AG04449 (cell line): ENCODE data around the gene CCDC197.

Experiments used
- CTCF ChIA-PET: fragments of 350-600 bp; formaldehyde crosslinking; extraction: SDS; loops from one replicate; lab custom pipeline; 2021; ENCODE audit warnings: antibody characterized with exemption; lab: Yijun Ruan, JAX
- POLR2A ChIA-PET: fragments of 400-600, 350-600 bp; formaldehyde crosslinking; extraction: SDS; loops from one replicate; lab custom pipeline; 2020; ENCODE audit warnings: antibody characterized with exemption, inconsistent platforms; lab: Yijun Ruan, JAX
- DNase-seq: peaks from one replicate; pipeline ENCODE4 v3.0.0-alpha.2; 2010; ENCODE audit warnings: low read depth, low spot score
- H3K4me3 ChIP-seq: 2 replicates; pipeline ENCODE4 v1.5.1; 2011; ENCODE audit warnings: low read depth, mild to moderate bottlenecking, control low read depth, low read length
- TF ChIP-seq, protein P1 (sequence below): IDR thresholded peaks from one replicate; pipeline ENCODE4 v1.5.1; 2011; ENCODE audit warnings: mild to moderate bottlenecking, moderate library complexity, low read length, control low read depth, inconsistent platforms; ENCODE audit not compliant: insufficient read depth; ENCODE audit errors: missing control alignments

Gene CCDC197

DNA sequence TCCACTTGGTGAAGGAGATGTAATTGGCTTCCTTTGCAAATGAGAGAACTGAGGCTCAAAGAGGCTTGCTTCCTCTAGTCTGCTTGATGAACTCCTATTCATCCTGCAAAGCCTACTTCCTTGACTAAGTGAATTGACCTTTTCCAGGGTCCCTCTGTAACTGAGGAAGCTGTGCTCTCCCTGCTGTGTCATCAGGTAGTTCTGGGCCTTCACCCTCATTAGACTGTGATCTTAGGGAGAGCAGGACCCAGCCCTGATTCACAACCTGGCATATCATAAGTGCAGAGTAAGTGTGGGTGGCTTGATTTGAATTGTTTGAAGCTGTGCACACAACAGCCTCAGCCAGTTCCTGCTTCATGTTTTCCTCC, 37.0 kb upstream of the CCDC197 start:
- no peak overlapping the region for H3K4me3 ChIP-seq
- ChIA-PET CTCF (interaction anchor here (0.7 to 4.5 kb wide), 7 partner anchors 10 to 41 kb away, joined by 3 to 36 read pairs (median 5); partner anchors contain the start of gene CCDC197), POLR2A (no interaction called here)
- TF ChIP-seq, protein P1, sequence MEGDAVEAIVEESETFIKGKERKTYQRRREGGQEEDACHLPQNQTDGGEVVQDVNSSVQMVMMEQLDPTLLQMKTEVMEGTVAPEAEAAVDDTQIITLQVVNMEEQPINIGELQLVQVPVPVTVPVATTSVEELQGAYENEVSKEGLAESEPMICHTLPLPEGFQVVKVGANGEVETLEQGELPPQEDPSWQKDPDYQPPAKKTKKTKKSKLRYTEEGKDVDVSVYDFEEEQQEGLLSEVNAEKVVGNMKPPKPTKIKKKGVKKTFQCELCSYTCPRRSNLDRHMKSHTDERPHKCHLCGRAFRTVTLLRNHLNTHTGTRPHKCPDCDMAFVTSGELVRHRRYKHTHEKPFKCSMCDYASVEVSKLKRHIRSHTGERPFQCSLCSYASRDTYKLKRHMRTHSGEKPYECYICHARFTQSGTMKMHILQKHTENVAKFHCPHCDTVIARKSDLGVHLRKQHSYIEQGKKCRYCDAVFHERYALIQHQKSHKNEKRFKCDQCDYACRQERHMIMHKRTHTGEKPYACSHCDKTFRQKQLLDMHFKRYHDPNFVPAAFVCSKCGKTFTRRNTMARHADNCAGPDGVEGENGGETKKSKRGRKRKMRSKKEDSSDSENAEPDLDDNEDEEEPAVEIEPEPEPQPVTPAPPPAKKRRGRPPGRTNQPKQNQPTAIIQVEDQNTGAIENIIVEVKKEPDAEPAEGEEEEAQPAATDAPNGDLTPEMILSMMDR = no peak
- DNase-seq = no peak

DNA sequence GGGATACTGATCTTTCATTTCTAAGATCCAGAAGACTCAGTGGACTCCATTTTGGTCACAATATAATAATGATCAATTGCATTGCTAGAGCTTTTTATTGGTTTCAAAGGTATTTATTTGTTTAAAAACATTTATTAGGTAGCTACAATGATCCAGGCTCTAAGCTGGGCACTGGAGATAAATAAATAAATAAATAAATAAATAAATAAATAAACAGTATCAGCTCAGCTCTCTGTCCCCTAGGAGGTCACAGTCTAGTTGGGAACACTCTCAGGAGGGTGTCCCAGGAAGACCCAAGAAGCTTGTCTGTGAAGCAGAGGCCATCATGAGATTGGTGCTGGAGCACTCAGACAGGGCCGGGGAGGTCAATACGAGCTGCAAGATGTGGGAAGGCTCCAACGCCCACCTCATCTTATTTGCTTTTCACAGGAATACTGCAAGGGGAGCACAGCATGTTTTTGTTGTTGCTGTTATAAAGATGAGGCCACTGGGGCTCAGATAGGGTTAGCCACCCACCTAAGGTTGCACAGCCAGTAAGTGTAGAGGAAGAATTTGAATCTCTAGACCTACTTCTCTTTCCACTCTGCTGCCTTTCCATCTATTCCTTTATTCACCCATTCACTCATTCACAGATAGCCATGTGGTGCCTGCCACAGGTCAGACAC, 36.2 kb upstream of the CCDC197 start:
- CTCF ChIA-PET = interaction anchor here (0.7 to 4.5 kb wide), 7 partner anchors 10 to 220 kb away, joined by 3 to 36 read pairs (median 4); partner anchors contain the start of gene CCDC197
- DNase-seq = no peak
- POLR2A ChIA-PET = no interaction called here
- H3K4me3 ChIP-seq = no peak overlapping the region
- TF ChIP-seq, protein P1 = no peak

DNA sequence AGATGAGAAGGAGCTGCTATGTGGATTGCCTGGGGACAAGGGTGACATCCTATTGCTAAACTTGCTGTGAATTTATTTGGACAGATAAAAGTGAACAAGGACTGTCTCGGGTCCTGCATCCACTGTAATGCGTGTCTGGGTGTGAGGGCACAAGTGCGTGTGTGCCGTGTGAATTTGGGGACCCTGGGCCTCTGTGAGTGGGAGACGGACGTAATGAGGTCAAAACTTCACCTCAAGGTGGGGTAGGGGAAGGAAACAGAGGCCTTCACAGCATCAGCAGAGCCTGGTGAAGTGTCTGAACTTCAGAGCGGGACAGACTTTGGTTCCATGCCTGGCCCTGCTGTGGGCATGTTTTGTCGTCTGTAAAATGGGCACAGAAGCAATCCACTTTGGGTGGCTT, 35.5 kb upstream of the CCDC197 start:
- CTCF ChIA-PET = interaction anchor here (3.2 to 4.5 kb wide), 2 partner anchors 12 to 21 kb away, joined by 12 to 36 read pairs; no protein-coding TSS in a partner anchor
- TF ChIP-seq, protein P1 = no peak
- H3K4me3 ChIP-seq = no peak overlapping the region
- no peak for DNase-seq
- POLR2A ChIA-PET = no interaction called here

DNA sequence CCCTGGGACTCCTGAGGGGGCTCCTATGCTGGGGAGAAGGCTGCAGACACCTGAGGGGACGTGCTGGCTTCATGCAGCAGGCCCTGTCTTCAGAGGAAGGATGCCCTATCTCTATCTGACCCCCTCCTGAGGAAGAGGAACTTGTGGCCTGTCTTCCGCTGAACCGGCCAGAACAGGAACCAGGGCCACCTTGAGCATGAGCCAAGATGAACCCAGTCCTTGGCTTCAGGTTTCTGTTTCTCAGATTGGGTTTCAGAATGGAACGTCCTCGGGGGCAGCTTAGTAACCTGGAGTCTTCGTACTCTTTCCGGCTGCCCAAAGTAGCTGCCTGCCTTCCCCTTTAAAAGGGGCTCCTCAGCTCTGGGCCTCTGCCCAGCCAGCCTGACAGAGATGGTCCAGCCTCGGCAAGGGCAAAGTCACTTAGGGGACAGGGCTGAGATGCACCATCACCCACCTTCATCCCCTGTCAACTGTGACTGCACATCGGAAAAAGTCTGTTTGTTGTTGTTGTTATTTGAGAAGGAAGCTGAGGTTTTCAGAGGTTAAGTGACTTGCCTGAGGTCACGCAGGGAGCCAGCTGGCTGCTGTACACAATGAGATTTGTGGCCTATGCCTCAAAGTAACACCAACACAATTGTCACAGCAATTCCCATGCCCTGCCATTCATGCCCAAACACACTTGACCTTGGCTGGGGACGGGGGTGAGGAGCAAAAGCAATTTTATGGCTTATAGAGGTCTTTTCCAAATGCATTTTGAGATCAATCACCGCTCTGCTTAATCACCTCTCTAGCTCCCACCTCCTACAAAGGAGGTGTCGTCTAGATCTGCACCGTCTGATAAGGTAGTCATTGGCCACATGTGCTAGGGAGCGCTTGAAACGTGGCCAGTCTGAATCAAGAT, 34.1 kb upstream of the CCDC197 start:
- CTCF ChIA-PET = interaction anchor here (1.2 to 13.2 kb wide), 3 partner anchors 10 to 41 kb away, joined by 3 to 135 read pairs (median 4); no protein-coding TSS in a partner anchor
- TF ChIP-seq, protein P1 = no peak
- DNase-seq = no peak
- POLR2A ChIA-PET = no interaction called here
- no peak overlapping the region for H3K4me3 ChIP-seq

DNA sequence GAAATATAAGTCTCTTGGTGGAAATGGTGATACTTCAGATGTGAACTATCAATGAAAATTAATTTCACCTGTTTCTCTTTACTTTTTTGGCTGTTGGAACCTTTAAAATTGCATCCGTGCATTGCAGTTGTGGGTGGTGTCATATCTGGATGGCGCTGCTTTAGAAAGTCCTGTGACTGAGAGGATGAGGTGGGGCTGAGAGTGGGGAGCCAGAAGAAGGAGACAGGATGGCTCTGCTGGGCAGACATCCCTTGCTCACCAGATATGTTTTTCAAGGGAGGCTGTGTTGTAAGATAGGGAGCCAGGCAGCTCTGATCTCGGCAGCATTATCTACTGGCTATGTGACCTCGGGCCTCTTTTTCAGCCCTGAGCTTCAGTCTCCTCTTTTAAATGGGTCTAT, 33.4 kb upstream of the CCDC197 start:
- TF ChIP-seq, protein P1 = no peak
- no peak overlapping the region for H3K4me3 ChIP-seq
- no peak for DNase-seq
- POLR2A ChIA-PET = no interaction called here
- CTCF ChIA-PET = interaction anchor here (1.2 to 13.2 kb wide), 3 partner anchors 11 to 40 kb away, joined by 3 to 135 read pairs (median 4); no protein-coding TSS in a partner anchor

DNA sequence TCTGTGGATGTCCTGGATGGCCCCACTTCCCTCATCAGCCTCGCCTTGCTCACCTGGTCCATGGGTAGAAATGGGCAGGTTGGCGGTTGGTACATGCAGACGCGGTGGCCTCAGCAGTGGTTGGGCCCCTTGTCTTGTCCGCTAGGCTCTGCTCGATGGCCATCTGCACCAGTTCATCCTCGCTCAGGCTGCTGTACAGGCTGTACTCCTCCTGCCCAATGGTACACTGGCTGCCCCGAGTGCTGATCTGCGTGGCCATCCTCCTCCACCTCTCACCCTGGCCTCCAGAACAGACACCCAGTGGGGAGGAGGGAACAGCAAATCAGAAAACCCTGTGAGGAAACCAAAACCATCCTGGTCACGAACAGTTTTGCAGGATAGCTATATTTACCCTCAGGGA, 32.8 kb upstream of the CCDC197 start:
- no peak overlapping the region for H3K4me3 ChIP-seq
- DNase-seq = no peak
- TF ChIP-seq, protein P1 = no peak
- CTCF ChIA-PET = interaction anchor here (1.4 to 13.2 kb wide), 4 partner anchors 11 to 39 kb away, joined by 4 to 135 read pairs (median 5); no protein-coding TSS in a partner anchor
- POLR2A ChIA-PET = no interaction called here
